ENCODE data around the gene SH3PXD2B. TPM values are rescaled to one million over a fixed set of nuclear protein-coding genes. Genes with fewer than 3 reads are reported as not detected.
A peak's percentile ranks its signal among the peaks of the same experiment; 100 is the strongest.

SH3PXD2B gene
- 46.2 TPM for total RNA-seq
- long read RNA-seq, full-length matches to known transcripts, result 6 of 28 reads
- long read RNA-seq, partial matches to known transcripts, result 2 of 28 reads
- long read RNA-seq, other reads (novel, unspliced or antisense), result 20 of 28 reads

DNA sequence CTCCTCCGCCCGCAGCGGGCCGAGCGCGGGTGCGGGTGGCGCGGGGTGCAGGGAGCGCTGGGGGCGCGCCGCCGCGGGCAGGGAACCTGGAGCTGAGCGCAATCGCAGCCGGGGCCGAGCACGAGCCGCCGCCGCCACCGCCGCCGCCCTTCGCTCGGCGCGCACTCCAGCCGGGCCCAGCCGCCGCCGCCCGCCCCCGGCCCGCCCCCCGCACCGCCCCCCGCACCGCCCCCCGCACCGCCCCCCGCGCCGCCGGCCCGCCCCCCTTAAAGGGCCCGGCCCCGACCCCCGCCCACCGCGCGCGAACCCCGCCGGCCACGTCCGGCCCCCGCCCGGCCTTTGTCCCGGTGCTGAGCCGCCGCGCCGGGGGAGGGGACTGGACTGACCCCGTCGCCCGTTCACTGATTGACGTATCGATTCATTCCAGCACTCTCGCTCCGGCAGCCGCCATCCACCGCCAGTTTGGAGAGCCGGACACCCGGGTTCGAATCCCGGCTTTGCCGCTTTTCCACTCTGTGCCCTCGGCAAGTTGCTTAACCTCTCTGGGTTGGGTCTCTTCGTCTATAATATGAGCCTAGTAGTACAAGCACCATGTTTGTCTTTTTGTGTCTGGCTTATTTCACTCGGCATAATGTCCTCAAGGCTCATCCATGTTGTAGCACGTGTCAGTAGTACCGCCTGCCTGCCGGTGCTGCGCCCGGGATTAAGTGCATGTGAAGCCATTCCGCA lies at the start of gene SH3PXD2B:
TSS of gene SH3PXD2B (minus strand) at position 168 of the 729 bp plus-strand sequence. CDS start 173 bp downstream, outside the sequence.
- ATAC-seq (peak; percentile 78), DNase-seq (peak; percentile 85)
- Histone ChIP-seq H3K27me3 (no peaks in the 10 kb centered on the region), H3K4me1 (peaks cover 35% of the 10 kb centered on the region), H3K27ac (peak within 1 kb of the TSS; percentile 73), H3K4me3 (peak within 1 kb of the TSS; percentile 67), H3K36me3 (peaks cover under 1% of the 10 kb centered on the region), H3K9me3 (no peaks in the 10 kb centered on the region)
- TF ChIP-seq, protein P1, sequence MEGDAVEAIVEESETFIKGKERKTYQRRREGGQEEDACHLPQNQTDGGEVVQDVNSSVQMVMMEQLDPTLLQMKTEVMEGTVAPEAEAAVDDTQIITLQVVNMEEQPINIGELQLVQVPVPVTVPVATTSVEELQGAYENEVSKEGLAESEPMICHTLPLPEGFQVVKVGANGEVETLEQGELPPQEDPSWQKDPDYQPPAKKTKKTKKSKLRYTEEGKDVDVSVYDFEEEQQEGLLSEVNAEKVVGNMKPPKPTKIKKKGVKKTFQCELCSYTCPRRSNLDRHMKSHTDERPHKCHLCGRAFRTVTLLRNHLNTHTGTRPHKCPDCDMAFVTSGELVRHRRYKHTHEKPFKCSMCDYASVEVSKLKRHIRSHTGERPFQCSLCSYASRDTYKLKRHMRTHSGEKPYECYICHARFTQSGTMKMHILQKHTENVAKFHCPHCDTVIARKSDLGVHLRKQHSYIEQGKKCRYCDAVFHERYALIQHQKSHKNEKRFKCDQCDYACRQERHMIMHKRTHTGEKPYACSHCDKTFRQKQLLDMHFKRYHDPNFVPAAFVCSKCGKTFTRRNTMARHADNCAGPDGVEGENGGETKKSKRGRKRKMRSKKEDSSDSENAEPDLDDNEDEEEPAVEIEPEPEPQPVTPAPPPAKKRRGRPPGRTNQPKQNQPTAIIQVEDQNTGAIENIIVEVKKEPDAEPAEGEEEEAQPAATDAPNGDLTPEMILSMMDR (IDR thresholded peaks at IDR 0.05), result no peak
- intact Hi-C loops (cut with DNase I), result no loop called here

DNA sequence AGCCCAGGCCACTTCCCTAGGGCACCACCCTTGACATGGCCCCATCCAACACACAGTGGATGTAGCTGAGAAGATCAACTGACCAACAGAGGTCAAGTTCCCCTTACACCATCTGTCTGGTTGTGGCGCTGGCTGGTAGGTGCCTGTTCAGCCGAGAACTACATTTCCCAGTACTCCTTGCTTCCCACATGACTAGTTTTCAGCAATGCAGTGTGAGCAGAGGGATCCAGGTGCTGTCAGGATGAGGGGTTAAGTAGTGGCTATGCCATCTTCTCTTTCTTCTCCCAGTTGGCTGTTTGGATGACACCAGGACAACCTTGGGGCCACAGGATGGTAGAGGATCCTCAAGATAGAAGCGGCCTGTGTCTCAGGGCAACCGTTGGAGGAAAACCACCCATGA lies 48.6 kb upstream of the SH3PXD2B start:
- H3K4me1 ChIP-seq, result peaks cover 11% of the 10 kb centered on the region
- no peak overlapping the region for H3K4me3 ChIP-seq
- H3K27me3 ChIP-seq, result no peaks in the 10 kb centered on the region
- TF ChIP-seq, protein P1 (IDR thresholded peaks at IDR 0.05), result no peak
- no peak for ATAC-seq
- no peaks in the 10 kb centered on the region for H3K9me3 ChIP-seq
- DNase-seq, result peak; percentile 12
- no peak overlapping the region for H3K27ac ChIP-seq
- no peaks in the 10 kb centered on the region for H3K36me3 ChIP-seq
- intact Hi-C loops (cut with DNase I), result no loop called here

DNA sequence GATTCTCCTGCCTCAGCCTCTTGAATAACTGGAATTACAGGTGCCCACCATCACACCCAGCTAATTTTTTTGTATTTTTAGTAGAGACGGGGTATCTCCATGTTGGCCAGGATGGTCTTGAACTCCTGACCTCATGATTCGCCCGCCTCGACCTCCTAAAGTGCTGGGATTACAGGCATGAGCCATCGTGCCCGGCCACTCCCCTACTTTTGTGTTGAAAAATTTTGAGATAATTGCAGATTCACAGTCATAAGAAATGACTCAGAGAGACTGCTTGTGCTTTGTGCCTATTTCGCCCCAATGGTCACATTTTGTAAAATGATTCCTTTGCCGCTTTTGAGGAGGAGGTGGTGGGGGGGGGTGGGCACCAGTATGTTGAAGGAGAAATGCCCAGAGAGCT lies 48.1 kb upstream of the SH3PXD2B start:
- no peak for ATAC-seq
- Histone ChIP-seq H3K36me3 (no peaks in the 10 kb centered on the region), H3K27me3 (no peaks in the 10 kb centered on the region), H3K4me1 (peaks cover 15% of the 10 kb centered on the region), H3K9me3 (no peaks in the 10 kb centered on the region), H3K4me3 (no peak overlapping the region), H3K27ac (no peak overlapping the region)
- DNase-seq, result peak; percentile 19
- TF ChIP-seq, protein P1 (IDR thresholded peaks at IDR 0.05), result no peak
- intact Hi-C loops (cut with DNase I), result no loop called here

DNA sequence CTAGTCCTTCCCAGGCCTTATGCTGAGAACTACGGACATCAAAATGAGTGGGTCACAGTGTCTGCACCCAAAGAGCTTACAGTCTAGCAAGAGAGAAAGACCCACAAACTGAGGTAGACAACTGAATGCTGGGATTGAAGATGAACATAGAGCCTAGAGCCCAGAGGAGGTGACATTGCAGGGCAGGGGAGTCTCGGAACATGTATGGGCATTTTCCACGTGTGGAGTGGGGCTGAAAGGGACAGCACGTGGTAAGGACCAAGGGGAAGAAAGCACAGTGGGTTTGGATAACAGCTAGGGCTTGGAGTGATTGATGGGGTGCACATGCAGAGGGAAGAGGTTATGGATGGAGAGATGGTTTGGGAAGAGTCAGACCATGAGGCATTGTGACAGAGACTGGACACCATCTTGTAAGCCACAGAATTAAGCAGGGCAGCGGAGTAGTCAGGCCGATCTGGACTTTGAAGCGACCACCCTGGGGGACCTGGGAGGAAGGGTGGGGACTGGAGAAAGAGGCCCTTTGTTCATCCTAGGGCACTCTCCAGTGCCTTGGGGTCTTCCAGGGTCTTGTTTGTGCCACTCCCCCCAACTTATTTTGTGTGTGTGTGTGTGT lies 47.5 kb upstream of the SH3PXD2B start:
- H3K36me3 ChIP-seq, result no peaks in the 10 kb centered on the region
- H3K27ac ChIP-seq, result no peak overlapping the region
- no peak overlapping the region for H3K4me3 ChIP-seq
- intact Hi-C loops (cut with DNase I), result no loop called here
- DNase-seq (peak; percentile 22), ATAC-seq (no peak)
- TF ChIP-seq, protein P1 (IDR thresholded peaks at IDR 0.05), result no peak
- no peaks in the 10 kb centered on the region for H3K27me3 ChIP-seq
- no peaks in the 10 kb centered on the region for H3K9me3 ChIP-seq
- peaks cover 19% of the 10 kb centered on the region for H3K4me1 ChIP-seq

DNA sequence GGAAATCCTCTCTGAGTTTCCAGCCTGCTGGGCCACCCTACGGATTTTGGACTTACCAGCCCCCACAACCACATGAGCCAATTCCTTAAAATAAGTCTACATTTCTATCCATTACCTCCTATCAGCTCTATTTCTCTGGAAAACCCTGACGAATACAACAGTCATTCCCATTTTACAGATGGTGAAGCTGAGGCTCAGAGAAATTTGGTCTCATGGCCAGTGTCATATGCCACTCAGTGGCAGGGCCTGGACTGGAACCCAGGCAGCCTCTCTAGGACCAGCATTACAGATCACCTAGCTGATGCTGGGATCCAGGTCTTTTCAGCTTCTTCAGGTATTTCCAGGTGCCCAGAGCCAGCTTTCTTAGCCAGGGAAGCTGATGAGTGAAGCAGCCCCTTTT lies 45.0 kb upstream of the SH3PXD2B start:
- no peaks in the 10 kb centered on the region for H3K27me3 ChIP-seq
- H3K36me3 ChIP-seq, result no peaks in the 10 kb centered on the region
- H3K4me1 ChIP-seq, result peaks cover 15% of the 10 kb centered on the region
- ATAC-seq (no peak), DNase-seq (peak; percentile 7)
- no peak overlapping the region for H3K4me3 ChIP-seq
- intact Hi-C loops (cut with DNase I), result no loop called here
- no peaks in the 10 kb centered on the region for H3K9me3 ChIP-seq
- no peak overlapping the region for H3K27ac ChIP-seq
- TF ChIP-seq, protein P1 (IDR thresholded peaks at IDR 0.05), result no peak
